ENCODE results near the gene C17orf114.

The C17orf114 gene

GRCh38 chr17:4839965-4840892 is 38.1 kb upstream of the C17orf114 start:
- peaks cover 10% of the 10 kb centered on the region for H3K36me3 Mint-ChIP-seq (ENCODE audit: low read depth, unreplicated experiment)
- Histone ChIP-seq H3K9me3 (ENCODE audit: insufficient read depth, low read depth, low read length) (no peaks in the 10 kb centered on the region), H3K27me3 (ENCODE audit: insufficient read depth, low read length) (no peaks in the 10 kb centered on the region), H4K20me1 (ENCODE audit: insufficient read depth, low read length) (peaks cover 92% of the 10 kb centered on the region), H2AFZ (ENCODE audit: low read depth, low read length) (no peak overlapping the region), H3K36me3 (ENCODE audit: insufficient read depth, low read length) (no peaks in the 10 kb centered on the region), H3K27ac (ENCODE audit: low read depth, low read length) (no peak overlapping the region), H3K4me2 (ENCODE audit: low read length) (no peak overlapping the region), H3K79me2 (ENCODE audit: insufficient read depth, low read length) (peaks cover 86% of the 10 kb centered on the region), H3K9ac (ENCODE audit: low read length) (no peak overlapping the region), H3K4me3 (ENCODE audit: insufficient read depth, low read depth, low read length) (no peak overlapping the region), H3K4me1 (ENCODE audit: insufficient read depth, low read length) (peaks cover 3% of the 10 kb centered on the region)
- FAIRE-seq: no peak
- no peaks in the 10 kb centered on the region for H3K9me3 Mint-ChIP-seq (ENCODE audit: unreplicated experiment)
- H3K4me3 Mint-ChIP-seq (ENCODE audit: unreplicated experiment): no peak overlapping the region
- no peak overlapping the region for H3K27ac Mint-ChIP-seq (ENCODE audit: unreplicated experiment)
- H3K27me3 Mint-ChIP-seq (ENCODE audit: low read depth, unreplicated experiment): no peaks in the 10 kb centered on the region
- no peak for DNase-seq (ENCODE audit: low read depth)
- H3K4me1 Mint-ChIP-seq (ENCODE audit: low read depth, unreplicated experiment): peaks cover 18% of the 10 kb centered on the region
- TF ChIP-seq CTCF (IDR thresholded peaks at IDR 0.05; ENCODE audit: insufficient read depth, low read depth, low read length) (no peak), EZH2 (IDR thresholded peaks at IDR 0.05; ENCODE audit: insufficient read depth, low read length) (no peak)

- no peaks in the 10 kb centered on the region for H3K36me3 ChIP-seq (ENCODE audit: insufficient read depth, low read length)
- H3K27ac ChIP-seq (ENCODE audit: low read depth, low read length): no peak overlapping the region
- H3K4me2 ChIP-seq (ENCODE audit: low read length): no peak overlapping the region
- Mint-ChIP-seq H3K27me3 (ENCODE audit: low read depth, unreplicated experiment) (no peaks in the 10 kb centered on the region), H3K27ac (ENCODE audit: unreplicated experiment) (no peak overlapping the region), H3K36me3 (ENCODE audit: low read depth, unreplicated experiment) (peaks cover 8% of the 10 kb centered on the region), H3K4me1 (ENCODE audit: low read depth, unreplicated experiment) (peaks cover 26% of the 10 kb centered on the region), H3K9me3 (ENCODE audit: unreplicated experiment) (no peaks in the 10 kb centered on the region), H3K4me3 (ENCODE audit: unreplicated experiment) (no peak overlapping the region)
- no peak overlapping the region for H2AFZ ChIP-seq (ENCODE audit: low read depth, low read length)
- no peaks in the 10 kb centered on the region for H3K27me3 ChIP-seq (ENCODE audit: insufficient read depth, low read length)
- peaks cover 9% of the 10 kb centered on the region for H3K4me1 ChIP-seq (ENCODE audit: insufficient read depth, low read length)
- TF ChIP-seq EZH2 (IDR thresholded peaks at IDR 0.05; ENCODE audit: insufficient read depth, low read length) (no peak), CTCF (IDR thresholded peaks at IDR 0.05; ENCODE audit: insufficient read depth, low read depth, low read length) (no peak)
- H3K9ac ChIP-seq (ENCODE audit: low read length): no peak overlapping the region
- peaks cover 87% of the 10 kb centered on the region for H3K79me2 ChIP-seq (ENCODE audit: insufficient read depth, low read length)
- H3K4me3 ChIP-seq (ENCODE audit: insufficient read depth, low read depth, low read length): no peak overlapping the region
- DNase-seq (ENCODE audit: low read depth): no peak
- H3K9me3 ChIP-seq (ENCODE audit: insufficient read depth, low read depth, low read length): no peaks in the 10 kb centered on the region
- no peak for FAIRE-seq
- H4K20me1 ChIP-seq (ENCODE audit: insufficient read depth, low read length): peaks cover 92% of the 10 kb centered on the region
Observed at GRCh38 chr17:4839221-4839620, 37.1 kb upstream of the C17orf114 start.

- Histone ChIP-seq H3K79me2 (ENCODE audit: insufficient read depth, low read length) (peaks cover 89% of the 10 kb centered on the region), H2AFZ (ENCODE audit: low read depth, low read length) (no peak overlapping the region), H3K9ac (ENCODE audit: low read length) (no peak overlapping the region), H3K4me1 (ENCODE audit: insufficient read depth, low read length) (peaks cover 15% of the 10 kb centered on the region), H3K27ac (ENCODE audit: low read depth, low read length) (no peak overlapping the region), H3K36me3 (ENCODE audit: insufficient read depth, low read length) (no peaks in the 10 kb centered on the region), H3K4me3 (ENCODE audit: insufficient read depth, low read depth, low read length) (no peak overlapping the region), H3K9me3 (ENCODE audit: insufficient read depth, low read depth, low read length) (no peaks in the 10 kb centered on the region), H4K20me1 (ENCODE audit: insufficient read depth, low read length) (peaks cover 88% of the 10 kb centered on the region), H3K4me2 (ENCODE audit: low read length) (no peak overlapping the region), H3K27me3 (ENCODE audit: insufficient read depth, low read length) (no peaks in the 10 kb centered on the region)
- Mint-ChIP-seq H3K9me3 (ENCODE audit: unreplicated experiment) (no peaks in the 10 kb centered on the region), H3K4me1 (ENCODE audit: low read depth, unreplicated experiment) (peaks cover 27% of the 10 kb centered on the region), H3K27me3 (ENCODE audit: low read depth, unreplicated experiment) (no peaks in the 10 kb centered on the region), H3K36me3 (ENCODE audit: low read depth, unreplicated experiment) (peaks cover 8% of the 10 kb centered on the region), H3K27ac (ENCODE audit: unreplicated experiment) (no peak overlapping the region), H3K4me3 (ENCODE audit: unreplicated experiment) (no peak overlapping the region)
- FAIRE-seq: no peak
- no peak for TF ChIP-seq CTCF (IDR thresholded peaks at IDR 0.05; ENCODE audit: insufficient read depth, low read depth, low read length)
- TF ChIP-seq EZH2 (IDR thresholded peaks at IDR 0.05; ENCODE audit: insufficient read depth, low read length): no peak
- no peak for DNase-seq (ENCODE audit: low read depth)
Observed at GRCh38 chr17:4838309-4838785, 36.2 kb upstream of the C17orf114 start.

All from astrocyte (in vitro differentiated cells and primary cell).